ENCODE data around the gene LRP4.
"Not testable (repeated sequence)": the region's sequence is repeated elsewhere in the genome, so short reads cannot be mapped to it uniquely, and the experiment has no call there.

Gene LRP4

GRCh38 chr11:46918083-46918787 is at the start of gene LRP4:
Gene LRP4, minus strand, starts transcription at chr11:46918550. Its CDS starts 171 bp downstream, at chr11:46918379.
- peak in 1 of 3 experiments; percentile 15 for DNase-seq (ENCODE audit: low read depth in 3 of 3)

GRCh38 chr11:46967962-46968361 is 49.6 kb upstream of the LRP4 start:
- DNase-seq (ENCODE audit: low read depth in 3 of 3), result no peak

GRCh38 chr11:46966773-46967172 is 48.4 kb upstream of the LRP4 start:
- DNase-seq (ENCODE audit: low read depth in 3 of 3), result no peak

- no peak for DNase-seq (ENCODE audit: low read depth in 3 of 3)
Observed at GRCh38 chr11:46963844-46964243, 45.5 kb upstream of the LRP4 start.

- DNase-seq (ENCODE audit: low read depth in 3 of 3), result not testable (repeated sequence)
Observed at GRCh38 chr11:46961886-46962285, 43.5 kb upstream of the LRP4 start.

GRCh38 chr11:46961041-46961440 is 42.7 kb upstream of the LRP4 start:
- no peak for DNase-seq (ENCODE audit: low read depth in 3 of 3)

GRCh38 chr11:46958777-46959176 is 40.4 kb upstream of the LRP4 start:
- no peak for DNase-seq (ENCODE audit: low read depth in 3 of 3)

GRCh38 chr11:46953093-46953492 is 34.7 kb upstream of the LRP4 start:
- DNase-seq (ENCODE audit: low read depth in 3 of 3), result no peak

GRCh38 chr11:46952553-46952952 is 34.2 kb upstream of the LRP4 start:
- no peak for DNase-seq (ENCODE audit: low read depth in 3 of 3)

GRCh38 chr11:46951864-46952263 is 33.5 kb upstream of the LRP4 start:
- DNase-seq (ENCODE audit: low read depth in 3 of 3), result no peak

- DNase-seq (ENCODE audit: low read depth in 3 of 3), result no peak
Observed at GRCh38 chr11:46949297-46949696, 30.9 kb upstream of the LRP4 start.

GRCh38 chr11:46948378-46949131 is 30.2 kb upstream of the LRP4 start:
- no peak for DNase-seq (ENCODE audit: low read depth in 3 of 3)

GRCh38 chr11:46947399-46948077 is 29.2 kb upstream of the LRP4 start:
- no peak for DNase-seq (ENCODE audit: low read depth in 3 of 3)

GRCh38 chr11:46944356-46945075 is 26.2 kb upstream of the LRP4 start:
- no peak for DNase-seq (ENCODE audit: low read depth in 3 of 3)

- no peak for DNase-seq (ENCODE audit: low read depth in 3 of 3)
Observed at GRCh38 chr11:46942172-46942571, 23.8 kb upstream of the LRP4 start.

GRCh38 chr11:46936138-46937110 is 18.1 kb upstream of the LRP4 start, which contains the start of gene CSTPP1:
Gene CSTPP1, plus strand, starts transcription at chr11:46936761. Its CDS starts 45 bp downstream, at chr11:46936806.
- peak; percentile 87 to 90 (median 90) for DNase-seq (ENCODE audit: low read depth in 3 of 3)

- no peak for DNase-seq (ENCODE audit: low read depth in 3 of 3)
Observed at GRCh38 chr11:46930089-46930488, 11.7 kb upstream of the LRP4 start.

GRCh38 chr11:46928701-46929100 is 10.4 kb upstream of the LRP4 start:
- DNase-seq (ENCODE audit: low read depth in 3 of 3), result not testable (repeated sequence)

- DNase-seq (ENCODE audit: low read depth in 3 of 3), result not testable (repeated sequence)
Observed at GRCh38 chr11:46927928-46928327, 9.6 kb upstream of the LRP4 start.

GRCh38 chr11:46920755-46921154 is 2.4 kb upstream of the LRP4 start:
- no peak for DNase-seq (ENCODE audit: low read depth in 3 of 3)
